Astrocyte (in vitro differentiated cells and primary cell): ENCODE results near the gene ACADS.

ENCODE experiments used
- CTCF ChIP-seq: IDR thresholded peaks from 2 replicates; pipeline ENCODE4 v1.5.1; 2011; ENCODE audit warnings: low read depth, mild to moderate bottlenecking, inconsistent platforms, low read length, moderate library complexity; ENCODE audit not compliant: insufficient read depth
- EZH2 ChIP-seq: IDR thresholded peaks from 2 replicates; pipeline ENCODE4 v1.6.1; 2012; ENCODE audit warnings: mild to moderate bottlenecking, low read length, inconsistent platforms; ENCODE audit not compliant: insufficient read depth

- TF ChIP-seq CTCF (no peak), EZH2 (no peak)
Observed at GRCh38 chr12:120783197-120783596, 57.6 kb downstream of the ACADS start.
